HG03432 (cell line): ENCODE results near the gene MOV10.
"Not testable (repeated sequence)": the region's sequence is repeated elsewhere in the genome, so short reads cannot be mapped to it uniquely, and the experiment has no call there.

ENCODE experiments used
- ATAC-seq: cut with Tn5 transposase; IDR thresholded peaks from one replicate; pipeline ENCODE4 v1.9.1; 2021; ENCODE audit warnings: mild to moderate bottlenecking, moderate library complexity; ENCODE audit not compliant: unreplicated experiment

MOV10 gene

GRCh38 chr1:112729011-112729410 lies 54.6 kb downstream of the MOV10 start:
- not testable (repeated sequence) for ATAC-seq

- no peak for ATAC-seq
Measured at GRCh38 chr1:112729909-112730308, 55.5 kb downstream of the MOV10 start.

- no peak for ATAC-seq
Measured at GRCh38 chr1:112731451-112731850, 57.0 kb downstream of the MOV10 start.

- ATAC-seq: no peak
Measured at GRCh38 chr1:112735752-112736151, 61.3 kb downstream of the MOV10 start.

- no peak for ATAC-seq
Measured at GRCh38 chr1:112737573-112737972, 63.1 kb downstream of the MOV10 start.

- ATAC-seq: no peak
Measured at GRCh38 chr1:112743174-112744008, 68.9 kb downstream of the MOV10 start.

GRCh38 chr1:112744009-112744578 lies 69.6 kb downstream of the MOV10 start:
- ATAC-seq: no peak

- ATAC-seq: no peak
Measured at GRCh38 chr1:112748396-112748795, 73.9 kb downstream of the MOV10 start.
